GM12878 (cell line): ENCODE data around the gene CYP2U1. TPM values are rescaled to one million over a fixed set of nuclear protein-coding genes. Genes with fewer than 3 reads are reported as not detected.
A peak's percentile ranks its signal among the peaks of the same experiment; 100 is the strongest.

ENCODE experiments used
- ATF7 ChIP-seq: fragments of 450-650 bp; IDR thresholded peaks from 2 replicates; pipeline ENCODE4 v1.6.1; 2016; ENCODE audit warnings: low read depth, mild to moderate bottlenecking
- BMI1 ChIP-seq: fragments of 450-650 bp; IDR thresholded peaks from 2 replicates; pipeline ENCODE4 v1.6.1; 2016; ENCODE audit warnings: mild to moderate bottlenecking, moderate library complexity, borderline replicate concordance
- CBX3 ChIP-seq: fragments of 200-600 bp; sonication (generic); IDR thresholded peaks from 2 replicates; pipeline ENCODE4 v1.6.1; 2016; ENCODE audit warnings: low read depth, borderline replicate concordance
- CEBPB ChIP-seq, 2 experiments: fragments of 150-350 bp in 1 of 2; IDR thresholded peaks; 2 replicates each; pipeline ENCODE4 v1.6.1; 2012 to 2014; ENCODE audit warnings: low read depth in 2 of 2, low read length in 2 of 2, borderline replicate concordance in 1 of 2, inconsistent platforms in 1 of 2
- EP300 ChIP-seq, 2 experiments: fragments of 150-350 bp in 1 of 2; IDR thresholded peaks; 2 replicates each; pipeline ENCODE4 v1.6.1; 2011 to 2012; ENCODE audit warnings: low read depth in 2 of 2, low read length in 2 of 2, borderline replicate concordance in 1 of 2, improper control_type of control experiment in 1 of 2, inconsistent platforms in 1 of 2; ENCODE audit not compliant: control insufficient read depth in 1 of 2
- ETV6 ChIP-seq, 2 experiments: fragments of 450-650 bp in 1 of 2; IDR thresholded peaks in 1 of 2; conservative IDR thresholded peaks in 1 of 2; 2 replicates each; pipeline ENCODE4 v1.6.1; 2014; ENCODE audit warnings: antibody characterized with exemption in 1 of 2, borderline replicate concordance in 1 of 2, low read depth in 1 of 2, mild to moderate bottlenecking in 1 of 2, moderate library complexity in 1 of 2
- FOS ChIP-seq: IDR thresholded peaks from 3 replicates; pipeline ENCODE4 v1.6.1; 2011; ENCODE audit warnings: borderline replicate concordance; ENCODE audit not compliant: insufficient read length; ENCODE audit errors: extremely low read depth
- NFXL1 ChIP-seq: fragments of 450-650 bp; IDR thresholded peaks from 2 replicates; pipeline ENCODE4 v1.6.1; 2017; ENCODE audit warnings: antibody characterized with exemption, mild to moderate bottlenecking, borderline replicate concordance
- NR2C2 ChIP-seq: IDR thresholded peaks from 2 replicates; pipeline ENCODE4 v1.6.1; 2011; ENCODE audit warnings: borderline replicate concordance, low read depth; ENCODE audit not compliant: control insufficient read depth, insufficient read length
- NRF1 ChIP-seq: conservative IDR thresholded peaks from 2 replicates; pipeline ENCODE4 v1.6.1; 2011; ENCODE audit warnings: mild to moderate bottlenecking, low read depth, low read length, improper control_type of control experiment
- POLR2AphosphoS2 ChIP-seq: IDR thresholded peaks from 2 replicates; pipeline ENCODE4 v1.6.1; 2011; ENCODE audit warnings: low read depth, mild to moderate bottlenecking, low read length, improper control_type of control experiment, moderate library complexity
- RBBP5 ChIP-seq: fragments of 200-600 bp; sonication (generic); conservative IDR thresholded peaks from 2 replicates; pipeline ENCODE4 v1.6.1; 2016
- SPI1 ChIP-seq: IDR thresholded peaks from 2 replicates; pipeline ENCODE4 v1.6.1; 2011; ENCODE audit warnings: low read depth, mild to moderate bottlenecking, low read length, moderate library complexity, borderline replicate concordance; ENCODE audit not compliant: insufficient read depth
- SUPT20H ChIP-seq: IDR thresholded peaks from 2 replicates; pipeline ENCODE4 v1.6.1; 2011; ENCODE audit warnings: low read depth, mild to moderate bottlenecking, low read length, moderate library complexity, borderline replicate concordance; ENCODE audit not compliant: control insufficient read depth
- TCF12 ChIP-seq: IDR thresholded peaks from 2 replicates; pipeline ENCODE4 v1.6.1; 2011; ENCODE audit warnings: low read depth, mild to moderate bottlenecking, low read length
- TCF7 ChIP-seq: IDR thresholded peaks from 2 replicates; pipeline ENCODE4 v1.6.1; 2014; ENCODE audit warnings: antibody characterized with exemption, borderline replicate concordance
- ZNF217 ChIP-seq: fragments of 450-650 bp; IDR thresholded peaks from 2 replicates; pipeline ENCODE4 v1.6.1; 2017; ENCODE audit warnings: antibody characterized with exemption, mild to moderate bottlenecking
- ZNF24 ChIP-seq: fragments of 450-650 bp; IDR thresholded peaks from 2 replicates; pipeline ENCODE4 v1.6.1; 2017; ENCODE audit warnings: antibody characterized with exemption, mild to moderate bottlenecking
- ZNF622 ChIP-seq: fragments of 450-650 bp; IDR thresholded peaks from 2 replicates; pipeline ENCODE4 v1.6.1; 2017; ENCODE audit warnings: mild to moderate bottlenecking, inconsistent platforms
- polyA plus RNA-seq, 11 experiments: library from polyadenylated mRNA; depleted of rRNA in 4 of 11; unstranded in 6 of 11; stranded (reverse) in 5 of 11; fragments of >200 nt; fragmentation: Nextera tagmentation in 4 of 11; fragmentation: Illumina TruSeq in 1 of 11; extraction: Ambion mirVana in 4 of 11; extraction: Trizol in 1 of 11; gene quantifications; 1 replicate in 1 of 11; 2 replicates in 10 of 11; pipeline versions ENCODE4 v1.2.1 to v1.2.3, GENCODE V29; 2011 to 2016; ENCODE audit warnings: inconsistent platforms in 2 of 11, missing spikeins in 2 of 11, low read depth in 1 of 11
- total RNA-seq, 4 experiments: library from RNA; depleted of rRNA in 3 of 4; stranded (reverse); fragments of >200 nt in 3 of 4; fragmentation: Illumina TruSeq in 1 of 4; extraction: Trizol in 1 of 4; gene quantifications; 2 replicates each; pipeline versions ENCODE4 v1.2.1 to v1.2.3, GENCODE V29; 2013 to 2021
- TF ChIP-seq, protein P1 (sequence below): fragments of 450-650 bp; IDR thresholded peaks from 2 replicates; pipeline ENCODE4 v1.6.1; 2017; ENCODE audit warnings: antibody characterized with exemption, mild to moderate bottlenecking, moderate library complexity

Gene CYP2U1
- total and polyA plus RNA-seq, 10 of the 15 experiments (the other 5 are each of a cell fraction or from before 2014, with no cell fraction given) = 0.41 to 3.4 (median 2.9) TPM

DNA sequence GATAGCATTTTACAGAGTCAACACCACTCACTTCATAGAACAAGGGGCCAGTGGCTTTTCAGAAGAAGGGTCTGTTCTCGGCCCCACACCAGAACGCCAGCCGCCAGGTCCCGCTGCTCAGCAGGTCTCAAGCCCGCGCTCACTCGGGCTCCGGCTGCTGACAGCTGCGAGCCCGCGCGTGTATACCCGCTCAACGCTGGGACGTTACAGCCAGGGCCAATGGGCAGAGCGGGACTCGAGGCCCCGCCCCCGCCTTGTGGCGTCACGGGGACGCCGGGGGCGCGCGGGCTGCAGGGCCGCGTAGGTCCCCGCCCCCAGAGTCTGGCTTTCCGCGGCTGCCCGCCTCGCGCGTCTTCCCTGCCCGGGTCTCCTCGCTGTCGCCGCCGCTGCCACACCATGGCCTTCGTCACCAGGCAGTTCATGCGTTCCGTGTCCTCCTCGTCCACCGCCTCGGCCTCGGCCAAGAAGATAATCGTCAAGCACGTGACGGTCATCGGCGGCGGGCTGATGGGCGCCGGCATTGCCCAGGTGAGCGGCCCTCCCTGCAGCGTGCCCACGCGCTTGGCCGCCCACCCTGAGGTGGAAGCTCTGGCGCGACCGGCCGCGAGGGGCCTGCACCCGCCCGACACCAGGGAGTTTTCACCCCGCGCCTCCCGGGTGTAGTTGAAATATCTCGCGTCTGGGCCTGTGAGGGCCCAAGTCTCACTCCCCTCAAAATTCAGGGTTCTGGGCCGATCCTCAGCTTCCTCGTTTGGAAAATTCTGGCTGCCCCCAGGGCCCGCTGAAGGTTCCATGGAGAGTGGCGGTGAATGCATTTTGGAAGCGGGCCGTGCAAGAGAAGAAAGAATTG lies 58.4 kb downstream of the CYP2U1 start, which contains the start of gene HADH (continued):
- TF ChIP-seq FOS (no peak), ZNF622 (no peak), NFXL1 (no peak), CBX3 (no peak), ATF7 (no peak), EP300 (IDR thresholded peaks at IDR 0.05; ENCODE audit: borderline replicate concordance in 1 of 2, control insufficient read depth in 1 of 2, low read depth in 2 of 2, low read length in 2 of 2) (no peak; a peak in 1 of 4 replicates), ETV6 (conservative IDR thresholded peaks at IDR 0.05 in 1 of 2, IDR thresholded peaks at IDR 0.05 in 1 of 2; ENCODE audit: borderline replicate concordance in 1 of 2, low read depth in 1 of 2) (no peak), SUPT20H (no peak), TCF7 (no peak), RBBP5 (no peak), NRF1 (0 out of 2 replicates have a peak, but pooled peaks have one; percentile 5), NR2C2 (no peak), BMI1 (no peak), TCF12 (peak; percentile 69; the same call in 1 of the 2 replicates), ZNF217 (no peak), CEBPB (IDR thresholded peaks at IDR 0.05; ENCODE audit: borderline replicate concordance in 1 of 2, low read depth in 2 of 2, low read length in 2 of 2) (no peak), ZNF24 (no peak), SPI1 (no peak), POLR2AphosphoS2 (no peak)
- TF ChIP-seq, protein P1, sequence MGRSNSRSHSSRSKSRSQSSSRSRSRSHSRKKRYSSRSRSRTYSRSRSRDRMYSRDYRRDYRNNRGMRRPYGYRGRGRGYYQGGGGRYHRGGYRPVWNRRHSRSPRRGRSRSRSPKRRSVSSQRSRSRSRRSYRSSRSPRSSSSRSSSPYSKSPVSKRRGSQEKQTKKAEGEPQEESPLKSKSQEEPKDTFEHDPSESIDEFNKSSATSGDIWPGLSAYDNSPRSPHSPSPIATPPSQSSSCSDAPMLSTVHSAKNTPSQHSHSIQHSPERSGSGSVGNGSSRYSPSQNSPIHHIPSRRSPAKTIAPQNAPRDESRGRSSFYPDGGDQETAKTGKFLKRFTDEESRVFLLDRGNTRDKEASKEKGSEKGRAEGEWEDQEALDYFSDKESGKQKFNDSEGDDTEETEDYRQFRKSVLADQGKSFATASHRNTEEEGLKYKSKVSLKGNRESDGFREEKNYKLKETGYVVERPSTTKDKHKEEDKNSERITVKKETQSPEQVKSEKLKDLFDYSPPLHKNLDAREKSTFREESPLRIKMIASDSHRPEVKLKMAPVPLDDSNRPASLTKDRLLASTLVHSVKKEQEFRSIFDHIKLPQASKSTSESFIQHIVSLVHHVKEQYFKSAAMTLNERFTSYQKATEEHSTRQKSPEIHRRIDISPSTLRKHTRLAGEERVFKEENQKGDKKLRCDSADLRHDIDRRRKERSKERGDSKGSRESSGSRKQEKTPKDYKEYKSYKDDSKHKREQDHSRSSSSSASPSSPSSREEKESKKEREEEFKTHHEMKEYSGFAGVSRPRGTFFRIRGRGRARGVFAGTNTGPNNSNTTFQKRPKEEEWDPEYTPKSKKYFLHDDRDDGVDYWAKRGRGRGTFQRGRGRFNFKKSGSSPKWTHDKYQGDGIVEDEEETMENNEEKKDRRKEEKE = no peak
